ENCODE measurements around the gene SUN5. TPM values are rescaled to one million over a fixed set of nuclear protein-coding genes. Genes with fewer than 3 reads are reported as not detected.
A peak's percentile ranks its signal among the peaks of the same experiment; 100 is the strongest.

The SUN5 gene
- total RNA-seq, 1 experiment from 2014 or later: not detected

GRCh38 chr20:33009214-33010132 is 5.2 kb upstream of the SUN5 start:
- H3T11ph ChIP-seq (ENCODE audit: low read length): no peak overlapping the region
- Mint-ChIP-seq H3K27me3 (ENCODE audit: low read depth) (no peaks in the 10 kb centered on the region; the same call in 1 of the 2 replicates), H3K27ac (0 out of 7 replicates have a peak overlapping the region, but pooled peaks of 1 of the 3 experiments have one; percentile 37), H3K9me3 (peaks cover 5% of the 10 kb centered on the region in 2 experiments; a peak in 3 of 5 replicates), H3K4me3 (no peak overlapping the region), H3K4me1 (peaks cover 7 to 9% of the 10 kb centered on the region in 2 experiments), H3K36me3 (ENCODE audit: insufficient read depth in 1 of 3, low read depth in 3 of 3) (peaks cover 0 to 4% (median 0%) of the 10 kb centered on the region in 3 experiments; a peak in 3 of 7 replicates)
- H3K14ac ChIP-seq (ENCODE audit: insufficient read depth, low read length): no peak overlapping the region; the same call in 1 of the 2 replicates
- H2AK5ac ChIP-seq (ENCODE audit: insufficient read length, low read length): no peak overlapping the region
- H3K79me1 ChIP-seq (ENCODE audit: insufficient read depth, low read depth, low read length, poor library complexity, severe bottlenecking): no peaks in the 10 kb centered on the region
- no peak overlapping the region for H2BK12ac ChIP-seq (ENCODE audit: insufficient read length, low read depth, low read length)
- no peak overlapping the region for H3K18ac ChIP-seq (ENCODE audit: insufficient read length, low read depth, low read length)
- no peaks in the 10 kb centered on the region for H4K20me1 ChIP-seq (ENCODE audit: control insufficient read depth, insufficient read depth, insufficient read length)
- WGBS (ENCODE audit: extremely low coverage, insufficient read length, low lambda C conversion rate): no CpG with 5 or more reads among the region's 19 CpGs
- no peak for DNase-seq
- H3K27ac ChIP-seq (ENCODE audit: insufficient read length, low read depth, low read length): no peak overlapping the region
- H4K8ac ChIP-seq (replicated peaks; ENCODE audit: insufficient read length, low read depth, low read length): no peak overlapping the region
- no peak overlapping the region for H3K23ac ChIP-seq (ENCODE audit: insufficient read length, low read depth, low read length)
- no peaks in the 10 kb centered on the region for H3K27me3 ChIP-seq (ENCODE audit: insufficient read depth, low read length)
- no peaks in the 10 kb centered on the region for H3K79me2 ChIP-seq (ENCODE audit: insufficient read depth, low read length)
- no peak overlapping the region for H2AFZ ChIP-seq (ENCODE audit: low read length)
- TF ChIP-seq CTCF (conservative IDR thresholded peaks at IDR 0.05): no peak
- H3K56ac ChIP-seq (ENCODE audit: insufficient read length, low read depth, low read length): no peak overlapping the region
- no peak overlapping the region for H3K9ac ChIP-seq (ENCODE audit: extremely low read depth, insufficient read length, low read length)
- H4K5ac ChIP-seq (ENCODE audit: insufficient read length, low read depth, low read length): no peak overlapping the region
- H3K23me2 ChIP-seq (ENCODE audit: insufficient read length, low read depth, low read length, poor library complexity, severe bottlenecking): no peaks in the 10 kb centered on the region
- H2BK20ac ChIP-seq (ENCODE audit: low read depth, low read length, poor library complexity, severe bottlenecking): no peak overlapping the region
- H4K91ac ChIP-seq (ENCODE audit: insufficient read length, low read depth, low read length): no peak overlapping the region
- H3K4ac ChIP-seq (ENCODE audit: low read depth, low read length): no peak overlapping the region
- no peak overlapping the region for H2BK5ac ChIP-seq (ENCODE audit: insufficient read length, low read length)
- H2BK120ac ChIP-seq (ENCODE audit: low read depth, low read length, poor library complexity, severe bottlenecking): no peak overlapping the region
- H2BK15ac ChIP-seq (ENCODE audit: low read depth, low read length): no peak overlapping the region
- H3K9me3 ChIP-seq (ENCODE audit: control insufficient read depth, low read depth, low read length): no peaks in the 10 kb centered on the region
- H3K4me2 ChIP-seq (ENCODE audit: insufficient read depth, insufficient read length, low read length): no peak overlapping the region
- no peaks in the 10 kb centered on the region for H3K4me1 ChIP-seq (ENCODE audit: insufficient read depth, low read length)
